Neural cell (in vitro differentiated cells): ENCODE measurements around the gene NUP107.

Experiments
- CTCF ChIP-seq: fragments of 450-650 bp; IDR thresholded peaks from 2 replicates; pipeline ENCODE4 v1.5.1; 2014; ENCODE audit warnings: antibody characterized with exemption, mild to moderate bottlenecking, moderate library complexity; ENCODE audit not compliant: poor library complexity, severe bottlenecking
- EP300 ChIP-seq: fragments of 450-650 bp; conservative IDR thresholded peaks from 2 replicates; pipeline ENCODE4 v1.6.1; 2014; ENCODE audit warnings: antibody characterized with exemption, mild to moderate bottlenecking, moderate library complexity; ENCODE audit not compliant: poor library complexity, severe bottlenecking
- EZH2 ChIP-seq: fragments of 200-600, 300-800 bp; shearing (Covaris generic), sonication (generic); IDR thresholded peaks from 2 replicates; pipeline ENCODE4 v1.6.1; 2014; ENCODE audit warnings: antibody characterized with exemption, low read length, borderline replicate concordance, mild to moderate bottlenecking; ENCODE audit not compliant: insufficient read depth, poor library complexity, severe bottlenecking
- POLR2AphosphoS5 ChIP-seq: IDR thresholded peaks from 2 replicates; pipeline ENCODE4 v1.6.1; 2012
- RAD21 ChIP-seq: fragments of 450-650 bp; conservative IDR thresholded peaks from 2 replicates; pipeline ENCODE4 v1.6.1; 2014; ENCODE audit warnings: antibody characterized with exemption, mild to moderate bottlenecking, moderate library complexity

- no peak for TF ChIP-seq CTCF
- no peak for TF ChIP-seq POLR2AphosphoS5
- TF ChIP-seq EZH2 = no peak
- no peak for TF ChIP-seq RAD21
- TF ChIP-seq EP300 = no peak
These were observed 38.6 kb upstream of the NUP107 start for GRCh38 chr12:68648179-68648578.
